GM12864 (cell line): Measurements from ENCODE around the gene COL18A1.

Experiments
- DNase-seq: peaks from one replicate; pipeline ENCODE4 v3.0.0-alpha.2; 2011; ENCODE audit warnings: low read depth
- H3K4me3 ChIP-seq: 2 replicates; pipeline ENCODE4 v1.5.1; 2011; ENCODE audit warnings: mild to moderate bottlenecking, low read depth, low read length, control low read depth
- TF ChIP-seq, protein P1 (sequence below): IDR thresholded peaks from 2 replicates; pipeline ENCODE4 v1.5.1; 2011; ENCODE audit warnings: low read depth, mild to moderate bottlenecking, moderate library complexity, low read length, control low read depth, inconsistent platforms; ENCODE audit errors: missing control alignments

COL18A1 gene

DNA sequence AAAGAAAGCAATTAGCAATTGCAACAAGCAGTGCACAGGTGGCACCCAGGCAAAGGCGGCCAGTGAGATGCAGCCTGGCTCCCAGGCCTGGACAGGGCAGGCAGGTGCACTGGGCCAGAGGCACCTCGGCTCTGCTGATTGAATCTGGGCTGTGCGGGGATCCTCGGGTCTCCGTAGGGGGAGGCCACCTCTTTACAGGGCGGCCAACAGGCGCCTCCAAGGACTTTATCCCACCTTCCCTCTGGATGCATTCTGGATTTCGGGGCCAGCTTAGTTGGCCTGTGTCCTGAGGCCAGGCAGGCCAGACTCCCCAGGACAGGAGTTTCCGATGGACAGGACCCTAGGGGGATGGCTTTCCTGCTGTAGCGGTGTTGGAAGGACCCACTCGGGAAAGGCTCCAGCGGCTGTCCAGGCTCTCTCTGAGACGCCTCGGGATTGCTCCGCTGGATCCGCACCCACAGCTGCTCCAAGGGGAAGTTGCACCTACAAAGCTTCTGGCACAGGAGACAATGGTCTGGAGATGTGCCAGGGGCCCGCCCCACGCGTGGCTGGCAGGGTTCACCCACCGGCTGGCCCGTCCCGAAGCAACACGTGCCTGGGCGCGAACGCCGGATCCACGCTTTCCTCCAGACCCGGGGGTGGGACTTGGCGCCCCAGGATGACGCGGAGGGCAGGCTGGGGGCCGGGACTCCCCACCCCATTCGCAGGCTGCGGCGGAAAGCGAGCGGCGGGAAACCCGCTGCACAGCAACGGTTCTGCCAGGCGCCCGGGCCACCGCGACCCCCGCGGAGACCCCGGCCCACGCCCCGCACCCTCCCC is 136.5 kb downstream of the COL18A1 start:
- H3K4me3 ChIP-seq, result peak overlapping the region; percentile 69
- no peak for DNase-seq
- TF ChIP-seq, protein P1, sequence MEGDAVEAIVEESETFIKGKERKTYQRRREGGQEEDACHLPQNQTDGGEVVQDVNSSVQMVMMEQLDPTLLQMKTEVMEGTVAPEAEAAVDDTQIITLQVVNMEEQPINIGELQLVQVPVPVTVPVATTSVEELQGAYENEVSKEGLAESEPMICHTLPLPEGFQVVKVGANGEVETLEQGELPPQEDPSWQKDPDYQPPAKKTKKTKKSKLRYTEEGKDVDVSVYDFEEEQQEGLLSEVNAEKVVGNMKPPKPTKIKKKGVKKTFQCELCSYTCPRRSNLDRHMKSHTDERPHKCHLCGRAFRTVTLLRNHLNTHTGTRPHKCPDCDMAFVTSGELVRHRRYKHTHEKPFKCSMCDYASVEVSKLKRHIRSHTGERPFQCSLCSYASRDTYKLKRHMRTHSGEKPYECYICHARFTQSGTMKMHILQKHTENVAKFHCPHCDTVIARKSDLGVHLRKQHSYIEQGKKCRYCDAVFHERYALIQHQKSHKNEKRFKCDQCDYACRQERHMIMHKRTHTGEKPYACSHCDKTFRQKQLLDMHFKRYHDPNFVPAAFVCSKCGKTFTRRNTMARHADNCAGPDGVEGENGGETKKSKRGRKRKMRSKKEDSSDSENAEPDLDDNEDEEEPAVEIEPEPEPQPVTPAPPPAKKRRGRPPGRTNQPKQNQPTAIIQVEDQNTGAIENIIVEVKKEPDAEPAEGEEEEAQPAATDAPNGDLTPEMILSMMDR, result no peak

DNA sequence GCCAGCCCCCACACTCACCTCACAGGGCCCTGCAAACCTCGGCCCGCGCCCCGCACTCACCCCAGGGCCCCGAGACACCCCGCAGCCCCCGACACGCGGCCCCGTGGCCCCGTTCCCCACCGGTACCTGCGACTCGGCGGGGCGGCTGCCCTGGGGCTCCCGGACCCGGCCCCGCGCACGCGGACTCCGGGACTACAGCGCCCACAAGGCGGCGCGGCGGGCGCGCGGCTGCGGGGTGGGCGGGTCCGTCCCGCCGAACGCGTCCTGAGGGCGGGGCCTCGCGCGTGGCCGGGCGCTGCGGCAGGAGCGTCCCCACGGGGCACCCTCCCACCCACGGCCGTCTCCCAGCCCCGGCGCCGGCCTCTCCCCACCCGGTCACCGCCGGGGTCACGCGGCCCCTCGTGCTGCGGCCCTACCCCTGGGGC is 137.3 kb downstream of the COL18A1 start, which contains the start of gene SLC19A1:
Gene SLC19A1, minus strand, starts transcription at position 199 of the 425 bp plus-strand sequence. CDS start 4,481 bp downstream, outside the sequence.
- peak within 1 kb of the TSS; percentile 69 for H3K4me3 ChIP-seq
- TF ChIP-seq, protein P1, result peak; percentile 26
- DNase-seq, result no peak

DNA sequence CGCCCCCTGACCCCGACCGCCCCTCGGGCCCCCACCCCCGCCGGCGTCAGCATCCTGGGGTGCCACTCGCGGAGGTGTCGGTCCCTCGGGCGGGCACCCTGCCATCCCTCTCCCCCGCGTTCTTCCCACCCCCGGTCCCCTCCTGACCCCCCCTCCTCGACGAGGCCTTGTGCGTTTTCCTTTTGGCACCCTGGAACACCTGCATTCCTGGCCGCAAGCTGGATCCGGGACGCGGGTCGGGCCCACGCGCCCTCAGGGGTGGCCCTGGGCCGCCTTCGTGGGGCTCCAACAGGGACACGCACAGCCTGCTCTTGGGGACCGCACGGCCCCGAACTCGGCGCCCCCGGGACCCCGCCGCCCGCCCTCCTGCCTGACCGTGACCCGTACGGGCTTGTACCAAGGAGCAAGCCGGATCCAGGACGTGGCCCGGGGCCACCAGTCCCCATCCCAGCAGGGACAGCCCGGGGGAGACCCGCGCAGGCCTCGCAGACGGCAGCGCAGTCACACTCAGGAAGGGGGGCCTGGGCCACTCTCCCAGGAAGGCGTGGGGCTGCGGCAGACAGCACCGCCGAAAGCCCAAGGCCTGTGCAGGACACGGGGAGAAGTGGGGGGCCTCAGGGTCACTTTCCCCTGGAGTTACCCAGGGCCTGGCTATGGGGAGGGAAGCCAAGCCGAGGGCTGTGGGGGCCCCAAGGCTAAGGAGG is 137.9 kb downstream of the COL18A1 start:
- no peak for DNase-seq

DNA sequence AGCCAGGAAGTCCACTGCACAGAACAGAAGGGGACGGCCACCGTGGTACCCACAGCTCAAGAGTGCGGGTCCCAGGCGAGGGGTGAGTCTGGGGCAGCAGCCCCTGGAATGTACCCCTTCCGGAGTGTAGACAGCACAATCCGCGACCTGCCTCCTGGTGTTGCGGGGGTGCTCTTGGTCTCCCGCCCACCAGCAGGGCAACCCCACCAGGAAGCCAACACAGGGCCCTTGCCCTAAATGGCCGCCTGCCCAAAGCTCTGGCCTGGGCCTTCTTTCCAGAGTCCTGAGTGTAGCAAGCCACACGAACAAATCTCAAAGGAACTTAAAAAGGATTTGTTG is 138.4 kb downstream of the COL18A1 start:
- peak overlapping the region; percentile 69; the same call in 1 of the 2 replicates for H3K4me3 ChIP-seq
- TF ChIP-seq, protein P1, result no peak
- no peak for DNase-seq

More for the DNA sequence above, 137.9 kb downstream of the COL18A1 start:
- peak overlapping the region; percentile 69 for H3K4me3 ChIP-seq
- TF ChIP-seq, protein P1, result no peak

DNA sequence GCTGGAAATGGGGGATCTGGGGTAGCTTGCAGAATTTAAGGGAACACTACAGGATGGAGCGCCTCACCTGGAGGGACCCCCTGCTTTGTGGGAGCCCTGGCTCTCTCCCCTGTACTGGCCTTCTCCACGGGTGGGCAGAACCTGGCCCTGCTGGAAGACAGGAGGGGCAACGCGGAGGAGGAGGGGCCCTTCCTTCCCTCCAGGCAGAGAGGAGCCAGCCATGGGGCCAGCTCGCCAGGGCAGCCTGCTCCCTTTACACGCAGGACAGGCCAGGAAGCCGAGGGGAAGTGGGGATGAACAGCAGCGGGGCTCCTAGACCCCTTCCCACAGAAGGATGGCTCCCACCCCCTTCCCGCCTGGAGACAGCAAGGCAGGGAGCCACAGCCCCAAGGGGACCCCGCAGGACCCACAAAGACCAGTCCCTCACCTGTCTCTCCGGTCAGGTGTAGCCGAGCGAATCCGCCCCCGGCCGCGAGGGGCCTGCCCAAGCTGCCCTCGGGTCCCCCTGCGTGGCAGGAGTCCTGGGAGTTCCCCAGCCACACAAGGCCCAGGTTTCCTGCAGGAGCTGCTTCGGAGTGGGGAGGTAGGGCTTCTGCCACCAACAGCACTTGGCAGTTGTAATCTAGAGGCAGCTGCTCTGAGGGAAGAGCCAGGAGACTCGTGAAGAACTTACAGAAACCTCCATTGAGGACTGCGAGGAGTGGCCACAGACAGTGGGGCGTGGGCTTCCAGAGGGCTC is 138.9 kb downstream of the COL18A1 start:
- TF ChIP-seq, protein P1, result no peak
- H3K4me3 ChIP-seq, result no peak overlapping the region; the same call in 1 of the 2 replicates
- DNase-seq, result no peak

DNA sequence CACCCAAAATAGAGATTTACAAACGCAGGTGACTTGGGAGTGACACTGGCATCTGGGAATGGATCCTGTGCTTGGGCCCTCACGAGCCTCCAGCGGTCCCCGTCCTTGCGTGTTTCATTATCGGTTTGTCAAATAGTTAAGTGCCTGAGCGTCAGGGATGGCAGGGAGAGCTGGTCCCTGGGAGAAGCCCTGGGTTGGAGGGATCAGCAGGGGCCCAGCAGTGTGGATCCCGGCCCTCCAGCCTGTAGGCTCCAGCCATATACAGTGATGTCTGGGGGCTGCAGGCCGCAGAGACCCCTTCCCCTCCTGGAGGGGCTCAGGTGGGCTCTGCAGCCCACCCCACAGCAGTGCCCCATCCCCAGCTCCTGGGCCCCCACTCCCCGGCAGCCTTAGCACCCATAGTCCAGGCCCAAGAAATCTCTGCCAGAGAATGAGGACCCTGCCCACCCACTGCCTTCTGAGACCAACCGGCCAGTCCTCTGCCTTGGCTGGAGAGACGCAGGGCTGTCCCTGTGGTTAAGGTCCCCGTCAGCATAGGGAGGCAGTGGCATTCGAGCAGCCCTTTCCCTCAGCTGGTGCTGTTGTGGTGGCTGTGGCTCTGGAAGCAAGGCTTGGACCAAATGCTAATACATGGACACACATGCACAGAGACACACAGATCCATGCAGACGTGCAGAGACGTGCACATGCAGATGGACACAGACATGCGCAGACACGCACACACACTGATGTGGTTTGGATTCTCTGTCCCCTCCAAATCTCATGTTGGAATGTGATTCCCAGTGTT is 139.7 kb downstream of the COL18A1 start:
- H3K4me3 ChIP-seq, result no peak overlapping the region
- TF ChIP-seq, protein P1, result no peak

More for the DNA sequence above, 139.7 kb downstream of the COL18A1 start:
- DNase-seq, result no peak
